ENCODE measurements around the gene OR2D3. TPM values are rescaled to one million over a fixed set of nuclear protein-coding genes. Genes with fewer than 3 reads are reported as not detected.

The OR2D3 gene
- total RNA-seq, 2 donors from 2014 or later = not detected

- H3K4me1 ChIP-seq = no peaks in the 10 kb centered on the region
- ATAC-seq (no peak), DNase-seq (no peak)
- intact Hi-C loops (cut with DNase I) = no loop called here
- no peaks in the 10 kb centered on the region for H3K9me3 ChIP-seq
- TF ChIP-seq, protein P1, sequence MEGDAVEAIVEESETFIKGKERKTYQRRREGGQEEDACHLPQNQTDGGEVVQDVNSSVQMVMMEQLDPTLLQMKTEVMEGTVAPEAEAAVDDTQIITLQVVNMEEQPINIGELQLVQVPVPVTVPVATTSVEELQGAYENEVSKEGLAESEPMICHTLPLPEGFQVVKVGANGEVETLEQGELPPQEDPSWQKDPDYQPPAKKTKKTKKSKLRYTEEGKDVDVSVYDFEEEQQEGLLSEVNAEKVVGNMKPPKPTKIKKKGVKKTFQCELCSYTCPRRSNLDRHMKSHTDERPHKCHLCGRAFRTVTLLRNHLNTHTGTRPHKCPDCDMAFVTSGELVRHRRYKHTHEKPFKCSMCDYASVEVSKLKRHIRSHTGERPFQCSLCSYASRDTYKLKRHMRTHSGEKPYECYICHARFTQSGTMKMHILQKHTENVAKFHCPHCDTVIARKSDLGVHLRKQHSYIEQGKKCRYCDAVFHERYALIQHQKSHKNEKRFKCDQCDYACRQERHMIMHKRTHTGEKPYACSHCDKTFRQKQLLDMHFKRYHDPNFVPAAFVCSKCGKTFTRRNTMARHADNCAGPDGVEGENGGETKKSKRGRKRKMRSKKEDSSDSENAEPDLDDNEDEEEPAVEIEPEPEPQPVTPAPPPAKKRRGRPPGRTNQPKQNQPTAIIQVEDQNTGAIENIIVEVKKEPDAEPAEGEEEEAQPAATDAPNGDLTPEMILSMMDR (IDR thresholded peaks at IDR 0.05) = no peak
- no peak for TF ChIP-seq POLR2A (IDR thresholded peaks at IDR 0.05)
- H3K36me3 ChIP-seq (replicated peaks in 1 of 2; ENCODE audit: insufficient read depth in 1 of 2, low read depth in 2 of 2) = no peaks in the 10 kb centered on the region
- WGBS, 2 donors = 78 to 79% methylated on average over 3 of the region's 3 CpGs
- H3K27ac ChIP-seq = no peak overlapping the region
- no peak overlapping the region for H3K4me3 ChIP-seq
- no peaks in the 10 kb centered on the region for H3K27me3 ChIP-seq
These were observed 9.4 kb upstream of the OR2D3 start for GRCh38 chr11:6911378-6911777.

DNA sequence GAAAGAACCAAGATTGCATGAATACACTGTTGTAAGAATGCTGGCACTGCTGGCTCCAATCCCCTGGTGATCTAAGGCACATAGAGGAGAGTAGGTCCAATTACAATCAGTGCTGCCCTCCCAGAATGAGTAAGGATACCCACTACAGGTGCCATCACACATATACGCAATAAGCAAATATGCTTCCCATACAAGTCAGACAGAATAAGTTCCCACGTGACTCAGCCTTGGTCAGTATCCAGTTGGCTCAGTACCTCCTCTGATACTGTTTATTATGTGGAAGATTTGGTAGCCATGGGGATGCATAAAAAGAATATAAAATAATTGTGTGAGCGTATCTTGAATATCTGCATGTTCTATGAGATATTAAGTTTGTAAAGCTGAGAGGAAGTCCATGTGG lies 8.9 kb upstream of the OR2D3 start:
- ATAC-seq = peak; percentile 60
- intact Hi-C loops (cut with DNase I) = no loop called here
- Histone ChIP-seq H3K4me1 (no peaks in the 10 kb centered on the region), H3K4me3 (no peak overlapping the region), H3K36me3 (replicated peaks in 1 of 2; ENCODE audit: insufficient read depth in 1 of 2, low read depth in 2 of 2) (no peaks in the 10 kb centered on the region), H3K27me3 (no peaks in the 10 kb centered on the region), H3K9me3 (no peaks in the 10 kb centered on the region), H3K27ac (no peak overlapping the region)
- 30 to 43% methylated on average over 3 of the region's 3 CpGs for WGBS, 2 donors
- peak; percentile 13 to 30 (median 27) for DNase-seq
- TF ChIP-seq, protein P1 (IDR thresholded peaks at IDR 0.05) = no peak
- no peak for TF ChIP-seq POLR2A (IDR thresholded peaks at IDR 0.05)

GRCh38 chr11:6919698-6920097 lies 1.1 kb upstream of the OR2D3 start:
- no peaks in the 10 kb centered on the region for H3K4me1 ChIP-seq
- intact Hi-C loops (cut with DNase I) = no loop called here
- no peaks in the 10 kb centered on the region for H3K9me3 ChIP-seq
- no peak overlapping the region for H3K27ac ChIP-seq
- no peaks in the 10 kb centered on the region for H3K36me3 ChIP-seq (replicated peaks in 1 of 2; ENCODE audit: insufficient read depth in 1 of 2, low read depth in 2 of 2)
- ATAC-seq (no peak), DNase-seq (no peak)
- H3K27me3 ChIP-seq = no peaks in the 10 kb centered on the region
- no peak for TF ChIP-seq POLR2A (IDR thresholded peaks at IDR 0.05)
- TF ChIP-seq, protein P1 (IDR thresholded peaks at IDR 0.05) = no peak
- WGBS, 2 donors = 41 to 58% methylated on average over 2 of the region's 2 CpGs
- H3K4me3 ChIP-seq = no peak overlapping the region

- ATAC-seq (no peak), DNase-seq (no peak)
- intact Hi-C loops (cut with DNase I) = no loop called here
- Histone ChIP-seq H3K36me3 (replicated peaks in 1 of 2; ENCODE audit: insufficient read depth in 1 of 2, low read depth in 2 of 2) (no peaks in the 10 kb centered on the region), H3K27ac (peak overlapping the region in 1 of 4 donors; percentile 59), H3K27me3 (no peaks in the 10 kb centered on the region), H3K4me3 (no peak overlapping the region), H3K9me3 (no peaks in the 10 kb centered on the region), H3K4me1 (peaks cover 10% of the 10 kb centered on the region)
- TF ChIP-seq, protein P1 (IDR thresholded peaks at IDR 0.05) = no peak
- TF ChIP-seq POLR2A (IDR thresholded peaks at IDR 0.05) = no peak
These were observed 4.3 kb downstream of the OR2D3 start for GRCh38 chr11:6925007-6925577.

DNA sequence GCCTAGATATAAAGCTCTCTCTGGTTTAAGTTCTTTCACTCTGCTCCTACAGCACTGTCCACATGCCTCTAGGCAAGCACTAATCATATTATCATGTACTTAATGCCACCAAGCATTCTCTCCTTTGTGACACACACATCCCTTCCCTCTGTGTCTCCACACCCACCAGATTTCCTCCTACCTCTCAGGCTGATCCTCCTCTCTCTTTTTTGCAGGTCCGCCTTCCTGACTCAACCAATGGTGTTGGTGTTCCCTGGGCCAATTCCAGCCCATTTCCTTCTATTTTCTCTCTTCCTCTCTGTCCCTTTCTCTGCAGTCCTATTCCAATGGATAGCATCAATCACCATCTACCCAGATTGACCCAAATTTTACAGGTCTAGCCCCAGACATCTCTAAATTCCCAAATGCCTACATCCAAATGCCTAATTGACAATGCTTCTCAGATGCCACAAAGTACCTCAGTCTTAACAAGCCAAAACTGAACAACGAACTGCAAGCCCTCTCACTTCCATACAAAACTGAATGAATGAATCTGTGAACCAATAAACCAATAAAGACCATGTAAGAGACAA lies 4.9 kb downstream of the OR2D3 start:
- H3K27ac ChIP-seq = peak overlapping the region in 1 of 4 donors; percentile 59
- H3K4me3 ChIP-seq = peak overlapping the region in 1 of 2 donors; percentile 39
- WGBS, 2 donors = 58% methylated on average over 2 of the region's 2 CpGs
- H3K36me3 ChIP-seq (replicated peaks in 1 of 2; ENCODE audit: insufficient read depth in 1 of 2, low read depth in 2 of 2) = no peaks in the 10 kb centered on the region
- TF ChIP-seq, protein P1 (IDR thresholded peaks at IDR 0.05) = no peak
- no peak for TF ChIP-seq POLR2A (IDR thresholded peaks at IDR 0.05)
- DNase-seq = no peak
- H3K27me3 ChIP-seq = no peaks in the 10 kb centered on the region
- H3K9me3 ChIP-seq = no peaks in the 10 kb centered on the region
- no peak for ATAC-seq
- H3K4me1 ChIP-seq = peaks cover 10% of the 10 kb centered on the region
- intact Hi-C loops (cut with DNase I) = no loop called here

Measured in body of pancreas (tissue), 4 donors.